ENCODE results near the gene IZUMO1.
"Not testable (repeated sequence)": the region's sequence is repeated elsewhere in the genome, so short reads cannot be mapped to it uniquely, and the experiment has no call there.

The IZUMO1 gene

GRCh38 chr19:48746738-48747575 lies at the start of gene IZUMO1:
Gene IZUMO1, minus strand, starts transcription at chr19:48746909. Its CDS starts 1,050 bp downstream, at chr19:48745859.
- DNase-seq, result no peak

GRCh38 chr19:48795685-48796070 lies 49.0 kb upstream of the IZUMO1 start:
- no peak for DNase-seq

GRCh38 chr19:48795055-48795684 lies 48.5 kb upstream of the IZUMO1 start:
- peak; percentile 89 to 93 for DNase-seq

- DNase-seq, result no peak
These were observed 47.6 kb upstream of the IZUMO1 start for GRCh38 chr19:48794291-48794690.

GRCh38 chr19:48793271-48793670 lies 46.6 kb upstream of the IZUMO1 start:
- no peak for DNase-seq

GRCh38 chr19:48787331-48787730 lies 40.6 kb upstream of the IZUMO1 start:
- DNase-seq, result not testable (repeated sequence)

GRCh38 chr19:48786422-48786821 lies 39.7 kb upstream of the IZUMO1 start:
- DNase-seq, result not testable (repeated sequence)

- DNase-seq, result no peak
These were observed 37.8 kb upstream of the IZUMO1 start for GRCh38 chr19:48784527-48784926.

GRCh38 chr19:48780631-48781391 lies 34.1 kb upstream of the IZUMO1 start:
- no peak for DNase-seq

GRCh38 chr19:48779636-48780035 lies 32.9 kb upstream of the IZUMO1 start:
- no peak for DNase-seq

- DNase-seq, result no peak
These were observed 31.0 kb upstream of the IZUMO1 start for GRCh38 chr19:48777720-48778119.

- no peak for DNase-seq
These were observed 30.4 kb upstream of the IZUMO1 start for GRCh38 chr19:48777139-48777538.

GRCh38 chr19:48772503-48772953 lies 25.8 kb upstream of the IZUMO1 start:
- no peak for DNase-seq

GRCh38 chr19:48770734-48771472 lies 24.2 kb upstream of the IZUMO1 start:
- no peak for DNase-seq

- DNase-seq, result no peak
These were observed 23.6 kb upstream of the IZUMO1 start for GRCh38 chr19:48770266-48770665.

- DNase-seq, result no peak
These were observed 22.4 kb upstream of the IZUMO1 start for GRCh38 chr19:48768994-48769713.

- not testable (repeated sequence) for DNase-seq
These were observed 21.6 kb upstream of the IZUMO1 start for GRCh38 chr19:48768171-48768753.

- not testable (repeated sequence) for DNase-seq
These were observed 19.1 kb upstream of the IZUMO1 start for GRCh38 chr19:48765816-48766215.

GRCh38 chr19:48760504-48761205 lies 13.9 kb upstream of the IZUMO1 start:
- DNase-seq, result no peak

- no peak for DNase-seq
These were observed 11.0 kb upstream of the IZUMO1 start for GRCh38 chr19:48757741-48758144.

GRCh38 chr19:48757089-48757675 lies 10.5 kb upstream of the IZUMO1 start:
- no peak for DNase-seq
